GM21786 (cell line): ENCODE measurements around the gene EVA1A.

Source experiments
- ATAC-seq: cut with Tn5 transposase; IDR thresholded peaks from one replicate; pipeline ENCODE4 v1.9.1; 2021; ENCODE audit not compliant: unreplicated experiment

Gene EVA1A

GRCh38 chr2:75560768-75561565, at the start of gene EVA1A:
TSS of gene EVA1A (minus strand) at chr2:75560939. CDS start at chr2:75518140, 42,799 bp downstream.
- no peak for ATAC-seq

GRCh38 chr2:75609937-75610508, 49.3 kb upstream of the EVA1A start:
- ATAC-seq: no peak

DNA sequence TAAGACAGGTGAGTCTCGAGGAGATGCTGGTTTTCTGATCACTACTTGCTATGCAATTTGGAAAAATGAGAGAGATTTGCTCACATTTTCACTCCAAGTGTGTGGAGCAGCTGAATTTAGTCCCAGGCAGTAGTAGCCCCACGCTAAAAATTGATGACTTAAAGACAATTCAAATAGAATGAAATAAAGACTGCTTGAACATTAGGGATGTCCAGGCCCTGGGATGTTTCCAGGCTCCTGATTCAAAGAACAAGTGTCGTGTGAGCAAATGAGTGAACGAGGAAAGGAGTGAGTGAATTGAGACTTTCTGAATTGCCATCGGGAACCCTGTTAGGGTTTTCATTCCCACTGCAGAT, 48.6 kb upstream of the EVA1A start:
- ATAC-seq: no peak

DNA sequence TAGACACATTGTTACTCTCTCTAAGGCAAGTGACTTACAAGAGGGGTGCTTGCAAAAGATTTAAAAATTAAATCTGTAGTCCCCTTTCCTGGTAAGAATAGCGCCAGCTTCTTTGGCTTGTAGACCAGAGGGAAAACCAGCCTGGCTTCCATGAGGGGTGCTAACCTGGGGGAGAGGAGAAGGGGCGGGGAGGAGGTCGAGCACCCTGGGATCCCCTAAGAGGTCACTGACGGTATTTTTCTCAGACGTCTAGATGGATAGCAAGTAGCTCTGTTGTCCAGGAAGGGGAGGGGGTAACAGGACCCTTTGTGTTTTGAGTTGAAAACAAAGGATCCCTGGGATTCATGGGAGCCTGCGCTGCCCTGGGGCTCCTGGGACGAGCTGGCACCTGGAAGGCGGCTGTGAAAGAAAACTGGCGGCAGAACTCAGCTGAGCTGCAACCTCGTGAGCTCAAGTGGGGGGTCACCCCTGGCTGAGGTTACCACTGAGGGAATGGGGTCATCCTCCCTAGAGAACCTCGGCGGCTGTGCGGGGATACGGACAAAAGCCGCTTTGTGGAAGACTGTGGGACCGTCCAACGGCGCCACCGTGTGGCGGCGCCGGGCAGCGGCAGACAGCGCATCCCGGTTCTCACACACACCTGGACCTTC, 48.1 kb upstream of the EVA1A start:
- ATAC-seq: peak; percentile 82

GRCh38 chr2:75607988-75608683, 47.4 kb upstream of the EVA1A start:
- no peak for ATAC-seq

DNA sequence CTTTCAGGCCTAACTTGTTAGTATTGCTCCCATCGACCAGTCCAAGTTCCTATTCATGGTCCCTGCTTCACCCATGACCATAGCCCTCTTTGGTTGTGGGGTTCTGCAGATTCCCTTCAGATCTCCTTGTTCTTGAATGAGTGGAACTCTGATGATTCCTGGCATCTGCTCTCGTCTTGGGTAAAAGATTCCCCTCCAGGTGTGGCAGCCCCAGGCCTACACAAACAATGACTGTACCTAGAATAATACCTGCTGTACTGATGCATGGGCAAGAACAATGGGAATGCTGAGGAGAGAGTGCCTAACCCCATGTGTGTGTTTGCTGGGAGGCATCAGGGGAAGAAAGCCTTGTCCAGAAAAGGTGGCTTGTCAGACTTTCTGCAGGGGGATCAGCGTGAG, 46.7 kb upstream of the EVA1A start:
- no peak for ATAC-seq

DNA sequence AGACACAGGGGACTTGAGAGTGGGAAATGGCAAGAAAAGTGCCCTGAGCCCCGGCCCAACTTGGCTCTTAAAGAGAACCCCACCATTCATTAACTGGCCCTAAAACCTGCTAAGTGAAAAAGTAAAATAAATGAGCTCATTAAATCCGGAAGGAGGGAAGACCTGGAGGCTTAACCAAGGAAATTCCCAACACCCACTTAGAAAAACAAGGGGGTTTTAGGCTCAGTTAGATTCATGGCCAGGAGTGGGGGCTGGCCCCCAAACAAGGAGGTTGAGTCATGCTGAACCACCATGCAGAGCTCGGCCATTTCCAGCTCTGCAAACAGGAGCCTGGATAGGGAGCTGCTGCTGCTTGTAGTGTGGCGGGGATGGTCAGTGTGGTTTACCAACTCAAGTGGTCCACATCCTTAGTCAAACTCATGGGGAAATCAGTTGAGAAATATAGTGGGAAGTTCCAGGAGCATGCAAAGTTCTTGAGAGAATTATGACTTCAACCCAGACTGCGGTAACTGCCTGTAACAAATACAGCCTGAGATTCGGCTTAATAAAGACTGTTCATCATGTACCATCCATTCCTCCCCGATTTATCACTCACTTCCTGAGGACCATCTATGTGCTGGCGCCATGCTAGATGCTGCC, 46.1 kb upstream of the EVA1A start:
- no peak for ATAC-seq

- ATAC-seq: no peak
These were observed 45.2 kb upstream of the EVA1A start for GRCh38 chr2:75605770-75606529.

DNA sequence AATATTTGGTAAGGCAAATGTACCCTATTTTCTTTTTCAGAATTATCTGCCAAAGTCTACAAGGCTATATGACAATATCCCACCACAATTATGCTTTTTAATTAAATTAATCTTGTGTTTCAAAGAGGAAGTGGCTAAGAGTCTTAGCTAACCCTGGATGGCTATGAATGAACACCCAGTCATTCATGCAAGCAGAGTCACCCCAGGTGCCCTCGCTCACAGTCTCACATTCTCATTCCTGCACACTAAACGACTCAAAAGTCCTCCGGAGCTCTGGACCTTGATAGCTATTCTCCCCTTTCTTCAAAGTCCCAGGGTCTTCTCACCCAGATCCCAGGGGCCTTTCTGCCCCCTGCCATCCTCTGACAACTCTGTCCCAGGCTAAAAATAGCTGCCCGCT, 43.7 kb upstream of the EVA1A start:
- ATAC-seq: no peak

- ATAC-seq: no peak
These were observed 42.7 kb upstream of the EVA1A start for GRCh38 chr2:75603477-75603876.

DNA sequence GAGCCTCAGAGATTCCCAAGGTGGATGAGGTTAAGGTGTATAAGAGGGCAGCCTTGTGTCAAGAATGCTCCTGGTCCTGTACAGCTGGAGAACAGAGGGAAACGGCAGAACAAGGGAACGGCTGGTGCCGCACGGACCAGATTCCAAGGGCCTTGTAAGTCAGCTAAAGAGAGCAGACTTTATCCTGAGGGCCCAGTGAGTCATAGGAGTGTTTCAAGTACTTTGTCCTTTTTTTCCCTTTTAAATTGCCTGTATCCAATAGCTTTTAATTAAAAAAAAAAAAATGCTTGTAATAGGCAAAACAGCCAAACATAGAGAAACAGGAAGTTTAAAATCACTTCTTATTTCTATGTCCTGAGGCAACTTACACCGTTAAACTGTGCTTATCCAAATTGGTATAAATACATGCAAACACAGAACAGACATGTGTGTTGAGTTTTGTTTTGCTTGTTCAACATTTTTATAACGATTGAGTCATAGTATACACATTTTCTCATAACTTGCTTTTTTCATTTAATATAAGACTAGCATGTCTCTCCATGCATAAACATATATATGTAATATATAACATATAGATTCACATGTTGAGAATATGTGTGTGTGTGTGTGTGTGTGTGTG, 42.1 kb upstream of the EVA1A start:
- no peak for ATAC-seq

DNA sequence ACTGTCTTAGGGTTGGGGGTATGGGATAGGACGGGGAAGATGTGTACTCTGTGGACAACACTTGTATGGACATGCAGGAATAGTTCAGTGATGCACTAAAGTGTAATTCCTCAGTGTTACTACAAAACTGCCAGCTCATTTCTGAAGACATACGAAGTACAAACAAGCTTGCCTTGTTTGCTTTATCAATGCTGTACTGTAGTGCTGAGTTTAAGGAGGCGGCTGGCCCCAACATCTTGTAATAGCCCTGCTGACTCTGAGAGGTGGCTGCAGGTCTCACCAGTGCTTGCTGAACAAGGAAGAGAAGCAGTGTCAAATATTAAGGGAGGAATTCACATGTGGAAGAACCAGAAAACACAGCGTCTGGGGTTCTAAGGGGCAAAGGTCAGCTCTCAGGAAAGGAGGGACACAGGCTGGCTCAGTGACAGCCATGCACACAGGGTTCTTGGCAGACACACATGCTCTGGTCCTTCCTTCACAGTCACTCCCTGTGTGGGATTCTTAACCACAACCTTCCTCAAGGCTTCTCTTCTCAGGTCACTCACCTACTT, 39.8 kb upstream of the EVA1A start:
- no peak for ATAC-seq

DNA sequence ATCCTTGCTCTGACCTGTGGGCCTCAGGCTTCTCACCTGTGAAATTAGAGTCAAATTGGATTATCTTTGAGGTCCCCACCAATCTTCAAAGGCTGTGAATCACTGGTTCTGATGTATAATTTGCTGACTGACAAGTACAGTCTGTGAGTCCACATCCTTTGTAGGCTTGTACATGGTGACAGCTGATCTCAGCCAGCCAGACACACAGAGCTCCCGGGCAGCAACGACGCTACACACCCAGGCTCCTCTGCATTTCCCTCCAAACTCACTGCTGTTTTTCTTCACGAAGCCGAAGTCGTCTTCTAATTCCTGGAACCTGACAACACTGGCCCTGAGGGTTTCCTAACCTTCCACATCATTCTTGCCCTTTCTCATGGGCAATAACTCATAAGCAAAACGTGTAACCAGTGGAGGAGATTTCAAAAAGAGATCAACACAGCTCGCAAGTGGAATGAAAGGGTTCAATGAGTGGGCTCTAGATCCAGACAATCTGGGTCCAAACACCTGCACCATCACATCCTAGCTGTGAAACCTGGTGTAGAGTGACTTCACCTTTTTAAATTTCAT, 37.9 kb upstream of the EVA1A start:
- no peak for ATAC-seq

DNA sequence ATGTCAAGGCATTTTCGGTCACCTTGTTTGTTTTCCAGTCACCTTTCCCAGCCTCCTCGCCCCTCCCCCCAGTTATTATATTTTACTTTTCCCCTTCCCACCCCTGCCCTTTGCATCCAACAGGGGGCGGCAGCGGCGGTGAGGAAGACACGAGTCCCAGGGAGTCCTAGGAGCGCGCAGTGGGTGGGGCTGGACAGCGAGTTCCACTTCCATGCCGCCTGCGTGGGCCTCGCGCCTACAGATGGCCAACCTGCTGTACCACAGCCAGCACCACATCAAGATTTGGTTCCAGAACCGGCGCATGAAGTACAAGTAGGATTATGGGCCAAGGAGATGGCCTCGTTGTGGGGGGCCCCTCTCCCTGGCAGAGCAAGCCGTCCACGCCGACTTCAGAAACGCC, 37.2 kb upstream of the EVA1A start:
- ATAC-seq: no peak

GRCh38 chr2:75596784-75597183, 36.0 kb upstream of the EVA1A start:
- no peak for ATAC-seq

DNA sequence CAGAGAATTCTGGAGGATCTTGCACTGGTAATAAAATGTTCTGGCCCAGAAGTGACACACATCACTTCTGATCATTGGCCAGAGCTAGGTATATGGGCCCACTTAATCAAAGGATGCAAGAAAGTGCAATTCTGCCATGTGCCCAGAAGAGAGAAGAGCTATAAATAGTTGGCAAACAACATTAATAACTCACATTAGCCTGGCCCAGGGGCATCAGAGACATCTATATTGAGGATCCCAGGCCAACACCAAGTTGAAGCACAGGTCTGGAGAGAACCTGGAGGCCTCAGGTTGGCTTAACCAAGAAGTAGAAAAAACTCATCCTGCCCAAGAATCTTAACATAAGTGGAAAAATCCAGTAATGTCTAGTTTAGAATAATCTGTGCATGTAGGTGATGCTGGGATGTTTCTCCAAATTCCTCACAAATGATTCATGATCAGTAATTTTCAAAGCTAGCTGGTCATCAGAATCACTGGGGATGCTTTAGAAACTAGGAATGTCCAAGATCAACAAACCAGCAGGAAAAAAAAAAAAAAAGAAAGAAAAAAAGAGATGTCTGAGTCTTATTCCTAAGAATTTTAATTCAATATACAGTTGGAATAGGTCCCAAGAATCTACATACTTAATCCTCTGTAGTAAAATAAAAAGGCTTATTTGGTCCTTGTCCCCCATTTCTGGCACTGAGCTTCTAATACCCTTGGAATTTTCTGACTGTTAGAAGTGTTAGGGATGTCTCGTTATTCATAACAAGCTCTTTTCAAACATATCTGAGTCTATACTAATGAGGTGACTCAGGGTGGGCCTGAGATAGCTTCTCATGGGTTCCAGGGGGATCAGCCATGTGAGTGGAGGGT, 35.0 kb upstream of the EVA1A start:
- no peak for ATAC-seq

DNA sequence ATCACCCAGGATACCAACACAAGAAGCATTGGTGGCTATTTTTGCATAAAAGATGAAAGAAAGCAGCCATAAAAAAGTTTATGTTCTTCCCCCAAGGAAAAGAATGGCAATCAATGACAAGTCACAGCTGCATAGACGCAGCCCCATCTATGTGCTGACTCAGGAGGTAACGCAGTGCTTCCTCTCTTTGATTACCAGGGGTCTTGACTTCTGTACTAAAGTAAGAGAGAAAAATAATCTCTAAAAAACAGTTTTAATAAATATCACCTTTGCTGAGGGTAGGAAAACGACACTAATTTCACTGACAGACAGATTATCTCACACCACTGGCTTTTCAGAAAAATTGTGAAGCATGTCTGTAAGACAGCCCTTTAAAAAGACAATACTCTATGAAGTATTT, 33.9 kb upstream of the EVA1A start:
- no peak for ATAC-seq

DNA sequence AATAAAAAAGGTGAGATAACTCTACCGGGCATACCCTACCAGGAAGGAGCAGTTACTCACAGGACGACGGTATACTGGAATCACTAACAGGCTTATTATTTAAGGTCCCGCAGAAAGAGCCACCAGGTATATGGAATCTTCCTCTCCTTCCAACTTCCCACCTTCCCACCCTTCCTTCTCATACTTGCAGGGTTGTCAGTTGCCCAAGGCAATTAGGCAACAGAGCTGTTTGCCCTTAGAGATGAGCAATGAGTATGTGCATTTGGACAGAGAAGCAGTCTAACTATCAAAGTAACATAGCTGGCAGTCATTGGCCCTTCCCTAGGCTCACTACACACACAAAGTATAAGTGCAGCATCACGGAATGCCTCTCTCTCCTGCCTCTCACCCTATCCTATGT, 32.1 kb upstream of the EVA1A start:
- ATAC-seq: no peak

DNA sequence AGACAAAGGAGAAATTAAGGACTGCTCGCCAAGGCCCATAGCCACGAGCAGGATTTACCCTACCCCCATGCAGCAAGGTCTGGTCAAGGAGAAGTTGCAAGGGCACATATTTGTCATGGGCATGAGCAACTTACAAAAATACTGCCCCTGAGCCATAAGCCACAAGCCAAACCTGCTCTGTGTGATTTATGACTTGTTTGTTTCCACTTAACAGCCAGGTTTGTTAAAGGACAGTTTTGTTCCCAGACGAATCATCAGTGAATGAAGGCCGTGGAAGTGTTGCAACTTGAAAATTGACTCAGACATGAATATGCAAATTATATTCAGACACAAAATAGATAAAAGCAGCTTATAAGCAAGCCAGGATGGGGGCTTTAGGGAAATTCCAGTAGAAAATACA, 31.3 kb upstream of the EVA1A start:
- no peak for ATAC-seq
